Left ventricle myocardium inferior (tissue), 1 donor: ENCODE measurements around the gene OR13H1. TPM values are rescaled to one million over a fixed set of nuclear protein-coding genes. Genes with fewer than 3 reads are reported as not detected.
"Not testable (repeated sequence)": the region's sequence is repeated elsewhere in the genome, so short reads cannot be mapped to it uniquely, and the experiment has no call there.

ENCODE experiments used
- DNase-seq: peaks from one replicate; pipeline ENCODE4 v3.0.0-alpha.2; 2020
- H3K27ac ChIP-seq: fragments of 200-600 bp; replicated peaks from 2 replicates; pipeline ENCODE4 v1.8.0; 2021
- H3K27me3 ChIP-seq: fragments of 200-600 bp; 2 replicates; pipeline ENCODE4 v1.8.0; 2021; ENCODE audit warnings: low read depth
- H3K36me3 ChIP-seq: fragments of 200-600 bp; 2 replicates; pipeline ENCODE4 v1.8.0; 2021
- H3K4me1 ChIP-seq: fragments of 200-600 bp; 2 replicates; pipeline ENCODE4 v1.8.0; 2021
- H3K4me3 ChIP-seq: fragments of 200-600 bp; 2 replicates; pipeline ENCODE4 v1.8.0; 2021; ENCODE audit warnings: mild to moderate bottlenecking, moderate library complexity
- H3K9me3 ChIP-seq: fragments of 200-600 bp; replicated peaks from 2 replicates; pipeline ENCODE4 v1.8.0; 2021
- intact Hi-C: fragments of 100-400 bp; cut with micrococcal nuclease; formaldehyde crosslinking; loops from one replicate; pipeline ENCODE4 v1.11.0; 2022
- long read RNA-seq: library from polyadenylated mRNA; unstranded; transcript quantifications from one replicate; pipeline ENCODE4 v2.0.0, GENCODE V29; 2021
- total RNA-seq: library from RNA; stranded (reverse); fragmentation: NEBNext Ultra II Directional; extraction: Animal tissue kit (Norgen Biotek cat#: 25700); gene quantifications from one replicate; pipeline ENCODE4 v1.2.1, GENCODE V29; 2021
- TF ChIP-seq, protein P1 (sequence below): fragments of 200-600 bp; IDR thresholded peaks from 2 replicates; pipeline ENCODE4 v1.8.0; 2021; ENCODE audit warnings: antibody characterized with exemption, mild to moderate bottlenecking, borderline replicate concordance
- donor health status: DM: no; HTN: yes; CAD: no; lungs with severe emphysema.

OR13H1 gene, protein sequence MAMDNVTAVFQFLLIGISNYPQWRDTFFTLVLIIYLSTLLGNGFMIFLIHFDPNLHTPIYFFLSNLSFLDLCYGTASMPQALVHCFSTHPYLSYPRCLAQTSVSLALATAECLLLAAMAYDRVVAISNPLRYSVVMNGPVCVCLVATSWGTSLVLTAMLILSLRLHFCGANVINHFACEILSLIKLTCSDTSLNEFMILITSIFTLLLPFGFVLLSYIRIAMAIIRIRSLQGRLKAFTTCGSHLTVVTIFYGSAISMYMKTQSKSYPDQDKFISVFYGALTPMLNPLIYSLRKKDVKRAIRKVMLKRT
- not detected for total RNA-seq
- long read RNA-seq: 0 reads

DNA sequence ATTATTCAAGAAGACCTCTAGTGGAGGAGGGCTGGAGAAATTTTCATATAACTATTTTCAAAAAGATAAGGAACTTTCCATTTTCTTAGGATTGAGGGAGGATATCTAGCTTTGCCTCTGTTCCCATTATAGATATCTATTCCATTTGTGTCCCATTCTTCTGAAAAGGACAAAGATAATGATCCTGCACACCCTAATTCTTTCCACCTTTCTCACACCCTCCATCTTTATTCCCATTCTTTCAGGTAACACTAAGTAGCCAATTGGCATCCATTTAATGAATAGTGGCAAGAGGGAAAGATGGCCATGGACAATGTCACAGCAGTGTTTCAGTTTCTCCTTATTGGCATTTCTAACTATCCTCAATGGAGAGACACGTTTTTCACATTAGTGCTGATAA lies at the start of gene OR13H1:
TSS of gene OR13H1 (plus strand) at position 301 of the 400 bp plus-strand sequence. CDS start at position 301, 0 bp downstream.
- Histone ChIP-seq H3K36me3 (no peaks in the 10 kb centered on the region), H3K27me3 (no peaks in the 10 kb centered on the region), H3K27ac (no peak within 1 kb of the TSS), H3K4me1 (no peaks in the 10 kb centered on the region), H3K9me3 (no peaks in the 10 kb centered on the region), H3K4me3 (no peak within 1 kb of the TSS)
- TF ChIP-seq, protein P1, sequence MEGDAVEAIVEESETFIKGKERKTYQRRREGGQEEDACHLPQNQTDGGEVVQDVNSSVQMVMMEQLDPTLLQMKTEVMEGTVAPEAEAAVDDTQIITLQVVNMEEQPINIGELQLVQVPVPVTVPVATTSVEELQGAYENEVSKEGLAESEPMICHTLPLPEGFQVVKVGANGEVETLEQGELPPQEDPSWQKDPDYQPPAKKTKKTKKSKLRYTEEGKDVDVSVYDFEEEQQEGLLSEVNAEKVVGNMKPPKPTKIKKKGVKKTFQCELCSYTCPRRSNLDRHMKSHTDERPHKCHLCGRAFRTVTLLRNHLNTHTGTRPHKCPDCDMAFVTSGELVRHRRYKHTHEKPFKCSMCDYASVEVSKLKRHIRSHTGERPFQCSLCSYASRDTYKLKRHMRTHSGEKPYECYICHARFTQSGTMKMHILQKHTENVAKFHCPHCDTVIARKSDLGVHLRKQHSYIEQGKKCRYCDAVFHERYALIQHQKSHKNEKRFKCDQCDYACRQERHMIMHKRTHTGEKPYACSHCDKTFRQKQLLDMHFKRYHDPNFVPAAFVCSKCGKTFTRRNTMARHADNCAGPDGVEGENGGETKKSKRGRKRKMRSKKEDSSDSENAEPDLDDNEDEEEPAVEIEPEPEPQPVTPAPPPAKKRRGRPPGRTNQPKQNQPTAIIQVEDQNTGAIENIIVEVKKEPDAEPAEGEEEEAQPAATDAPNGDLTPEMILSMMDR: no peak
- no peak for DNase-seq
- intact Hi-C loops: no loop called here

DNA sequence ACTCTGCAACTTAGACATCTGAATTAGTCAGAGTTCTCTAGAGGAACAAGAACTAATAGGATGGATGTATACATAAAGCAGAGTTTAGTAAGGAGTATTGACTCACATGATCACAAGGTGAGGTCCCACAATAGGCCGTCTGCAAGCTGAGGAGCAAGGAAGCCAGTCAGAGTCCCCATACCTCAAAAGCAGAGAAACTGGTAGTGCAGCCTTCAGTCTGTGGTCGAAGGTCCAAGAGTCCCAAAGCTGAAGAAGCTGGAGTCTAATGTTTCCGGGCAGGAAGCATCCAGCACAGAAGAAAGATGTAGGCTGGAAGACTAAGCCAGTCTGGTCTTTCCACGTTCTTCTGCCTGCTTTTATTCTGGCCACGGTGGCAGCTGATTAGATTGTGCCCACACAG lies 42.3 kb upstream of the OR13H1 start:
- intact Hi-C loops, H3K27me3 ChIP-seq, H3K4me3 ChIP-seq, H3K36me3 ChIP-seq, H3K9me3 ChIP-seq, DNase-seq, H3K27ac ChIP-seq, H3K4me1 ChIP-seq: not testable (repeated sequence)

DNA sequence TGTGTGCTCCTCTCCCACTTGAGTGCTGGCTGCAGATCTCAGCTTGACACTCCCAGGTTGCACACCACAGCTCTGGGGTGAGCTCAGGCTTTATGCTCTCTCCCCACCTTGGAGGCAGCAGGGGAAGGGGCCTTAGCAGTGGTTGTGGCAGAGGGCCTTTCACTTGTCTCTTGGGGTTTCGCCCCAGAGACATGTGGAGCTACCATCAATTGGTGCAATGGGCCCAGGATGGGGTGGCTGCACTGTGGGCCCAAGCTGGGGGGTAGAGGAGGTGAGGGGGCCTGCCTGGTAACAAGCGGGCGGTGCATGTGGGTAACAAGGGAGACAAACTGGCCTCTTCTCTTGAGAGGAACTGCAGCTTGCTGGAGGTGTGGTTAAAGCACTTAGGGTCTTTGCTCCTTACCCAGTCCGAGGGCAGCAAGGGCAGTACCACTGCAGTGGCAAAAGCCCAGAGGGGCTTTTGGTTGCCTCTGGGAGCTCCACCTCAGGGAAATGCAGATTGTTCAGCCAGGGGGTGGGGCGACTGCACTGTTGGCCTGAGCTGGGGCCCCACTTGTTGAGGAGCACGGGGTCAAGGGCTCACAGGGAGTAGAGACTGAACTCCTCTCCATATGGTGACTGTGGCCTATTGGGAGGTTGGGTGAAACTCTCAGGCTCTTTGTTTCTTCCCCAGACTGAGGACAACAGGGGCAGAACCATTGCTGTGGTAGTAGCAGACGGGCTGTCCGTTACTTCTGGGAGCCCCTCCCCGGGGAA lies 30.5 kb upstream of the OR13H1 start:
- TF ChIP-seq, protein P1: no peak

DNA sequence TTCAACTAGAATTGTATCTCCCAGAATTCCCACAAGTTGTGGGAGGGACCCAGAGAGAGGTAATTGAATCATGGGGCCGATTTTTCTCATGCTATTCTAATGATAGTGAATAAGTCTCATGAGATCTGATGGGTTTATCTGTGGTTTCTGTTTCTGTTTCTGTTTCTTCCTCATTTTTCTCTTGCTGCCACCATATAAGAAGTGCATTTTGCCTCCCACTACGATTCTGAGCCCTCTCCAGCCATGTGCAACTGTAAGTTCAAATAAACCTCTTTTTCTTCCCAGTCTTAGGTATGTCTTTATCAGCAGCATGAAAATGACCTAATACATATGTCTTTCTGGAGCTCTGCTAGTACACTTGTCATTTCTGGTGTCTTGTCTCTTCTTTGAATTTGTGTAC lies 22.1 kb upstream of the OR13H1 start:
- Histone ChIP-seq H3K27ac (no peak overlapping the region), H3K4me1 (no peaks in the 10 kb centered on the region), H3K27me3 (no peaks in the 10 kb centered on the region), H3K9me3 (no peaks in the 10 kb centered on the region), H3K36me3 (no peaks in the 10 kb centered on the region), H3K4me3 (no peak overlapping the region)
- TF ChIP-seq, protein P1: no peak
- DNase-seq: no peak
- intact Hi-C loops: no loop called here

More for the DNA sequence above, 30.5 kb upstream of the OR13H1 start:
- intact Hi-C loops: no loop called here
- no peaks in the 10 kb centered on the region for H3K9me3 ChIP-seq
- no peak overlapping the region for H3K27ac ChIP-seq
- no peaks in the 10 kb centered on the region for H3K27me3 ChIP-seq
- H3K36me3 ChIP-seq: no peaks in the 10 kb centered on the region
- H3K4me1 ChIP-seq: no peaks in the 10 kb centered on the region
- no peak overlapping the region for H3K4me3 ChIP-seq
- DNase-seq: no peak

DNA sequence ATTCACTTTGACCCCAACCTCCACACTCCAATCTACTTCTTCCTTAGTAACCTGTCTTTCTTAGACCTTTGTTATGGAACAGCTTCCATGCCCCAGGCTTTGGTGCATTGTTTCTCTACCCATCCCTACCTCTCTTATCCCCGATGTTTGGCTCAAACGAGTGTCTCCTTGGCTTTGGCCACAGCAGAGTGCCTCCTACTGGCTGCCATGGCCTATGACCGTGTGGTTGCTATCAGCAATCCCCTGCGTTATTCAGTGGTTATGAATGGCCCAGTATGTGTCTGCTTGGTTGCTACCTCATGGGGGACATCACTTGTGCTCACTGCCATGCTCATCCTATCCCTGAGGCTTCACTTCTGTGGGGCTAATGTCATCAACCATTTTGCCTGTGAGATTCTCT lies 344 bp downstream of the OR13H1 start:
- Histone ChIP-seq H3K4me3 (no peak overlapping the region), H3K4me1 (no peaks in the 10 kb centered on the region), H3K27me3 (no peaks in the 10 kb centered on the region), H3K9me3 (no peaks in the 10 kb centered on the region), H3K36me3 (no peaks in the 10 kb centered on the region), H3K27ac (no peak overlapping the region)
- DNase-seq: no peak
- TF ChIP-seq, protein P1: no peak
- intact Hi-C loops: no loop called here

DNA sequence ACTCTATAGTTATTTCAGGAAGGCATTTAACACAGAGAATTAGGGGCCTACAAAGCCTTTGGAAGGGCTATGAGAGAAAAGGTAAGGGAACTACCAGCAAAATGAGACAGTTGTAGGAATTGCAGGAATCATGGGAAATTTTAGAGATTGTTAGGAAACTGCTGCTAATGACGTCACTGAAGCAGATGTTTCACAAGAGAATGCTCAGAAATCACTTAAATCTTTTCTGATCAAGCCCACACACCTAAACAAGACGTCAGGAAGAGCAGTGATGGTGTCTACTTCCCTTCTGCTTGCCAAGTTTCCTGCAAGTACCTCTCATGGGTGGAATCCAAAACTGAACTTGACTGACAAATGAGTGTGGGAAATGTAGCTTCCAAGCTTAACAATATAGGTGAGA lies 5.1 kb downstream of the OR13H1 start:
- DNase-seq: no peak
- no peaks in the 10 kb centered on the region for H3K27me3 ChIP-seq
- H3K9me3 ChIP-seq: no peaks in the 10 kb centered on the region
- no peaks in the 10 kb centered on the region for H3K36me3 ChIP-seq
- no peak overlapping the region for H3K4me3 ChIP-seq
- no peaks in the 10 kb centered on the region for H3K4me1 ChIP-seq
- H3K27ac ChIP-seq: no peak overlapping the region
- TF ChIP-seq, protein P1: no peak
- intact Hi-C loops: no loop called here

DNA sequence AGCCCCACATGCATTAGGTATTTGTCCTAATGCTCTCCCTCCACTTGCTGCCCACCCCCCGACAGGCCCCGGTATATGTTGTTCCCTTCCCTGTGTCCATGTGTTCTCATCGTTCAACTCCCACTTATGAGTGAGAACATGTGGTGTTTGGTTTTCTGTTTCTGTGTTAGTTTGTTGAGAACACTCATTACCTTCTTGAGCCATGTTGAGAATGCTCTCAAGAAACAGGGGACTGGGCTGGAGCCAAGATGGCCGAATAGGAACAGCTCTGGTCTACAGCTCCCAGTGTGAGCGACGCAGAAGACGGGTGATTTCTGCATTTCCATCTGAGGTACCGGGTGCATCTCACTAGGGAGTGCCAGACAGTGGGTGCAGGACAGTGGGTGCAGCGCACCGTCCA lies 8.6 kb downstream of the OR13H1 start:
- DNase-seq, H3K27ac ChIP-seq, H3K36me3 ChIP-seq, H3K9me3 ChIP-seq, H3K27me3 ChIP-seq, H3K4me3 ChIP-seq, H3K4me1 ChIP-seq, intact Hi-C loops: not testable (repeated sequence)
